Right lobe of liver (tissue), 6 donors: Measurements from ENCODE around the gene CASZ1. TPM values are rescaled to one million over a fixed set of nuclear protein-coding genes. Genes with fewer than 3 reads are reported as not detected.

Experiments
- ATAC-seq, 4 donors: fragments of 200-7000 bp; cut with Tn5 transposase; one replicate each; pipeline ENCODE4 v1.9.1; 2020; ENCODE audit warnings: mild to moderate bottlenecking in 4 of 4, moderate library complexity in 4 of 4
- DNase-seq, 3 donors: peaks; one replicate each; pipeline ENCODE4 v3.0.0-alpha.2; 2020
- H3K27ac ChIP-seq, 3 donors: fragments of 200-600 bp; one replicate each; pipeline ENCODE4 v1.8.0; 2022
- H3K27me3 ChIP-seq, 2 donors: fragments of 200-600 bp; one replicate each; pipeline ENCODE4 v1.8.0; 2022
- H3K36me3 ChIP-seq, 4 donors: fragments of 200-600 bp; sonication (generic) in 1 of 4; one replicate each; pipeline versions ENCODE4 v1.5.1 to v1.8.0; 2017 to 2022; ENCODE audit warnings: control low read depth in 1 of 4
- H3K4me1 ChIP-seq, 4 donors: fragments of 200-600 bp; sonication (generic) in 1 of 4; one replicate each; pipeline versions ENCODE4 v1.5.1 to v1.8.0; 2017 to 2022; ENCODE audit warnings: control low read depth in 1 of 4
- H3K4me3 ChIP-seq, 3 donors: fragments of 200-600 bp; one replicate each; pipeline ENCODE4 v1.8.0; 2022
- H3K9me3 ChIP-seq, 4 donors: fragments of 200-600 bp; sonication (generic) in 1 of 4; one replicate each; pipeline versions ENCODE4 v1.5.1 to v1.8.0; 2017 to 2022; ENCODE audit warnings: control low read depth in 1 of 4
- CTCF ChIP-seq, 4 donors: fragments of 200-600 bp in 3 of 4; fragments of 450-650 bp in 1 of 4; IDR thresholded peaks; one replicate each; pipeline versions ENCODE4 v1.5.1 to v1.8.0; 2016 to 2022; ENCODE audit warnings: antibody characterized with exemption in 4 of 4, mild to moderate bottlenecking in 2 of 4
- POLR2A ChIP-seq: fragments of 450-650 bp; IDR thresholded peaks from one replicate; pipeline ENCODE4 v1.6.1; 2017; ENCODE audit warnings: antibody characterized with exemption, mild to moderate bottlenecking
- WGBS: methylation state at CpG from one replicate; pipeline ENCODE4 v1.1.6; 2018; ENCODE audit warnings: low coverage, low lambda C conversion rate; ENCODE audit not compliant: insufficient coverage; ENCODE audit errors: missing lambda C conversion rate; 5-methylcytosine and 5-hydroxymethylcytosine counted together
- intact Hi-C, 2 donors: fragments of 100-400 bp; cut with DNase I; formaldehyde crosslinking; loops; one replicate each; pipeline versions ENCODE4 v1.11.2 to v1.14.1; 2022
- total RNA-seq, 6 experiments: library from RNA; depleted of rRNA in 2 of 6; stranded (reverse); fragments of >200 nt in 2 of 6; fragmentation: NEBNext Ultra II Directional in 3 of 6; extraction: Animal tissue kit (Norgen Biotek cat#: 25700) in 3 of 6; gene quantifications; one replicate each; pipeline versions ENCODE4 v1.1.0 to v1.2.4, GENCODE V29; 2016 to 2023
- donor health status: DM: no; HTN: yes; CAD: no.
- donor health status: DM: no; HTN: no; CAD: no.
- donor health status: DM: no; HTN: no; CAD: no.
- donor health status: DM: no; HTN: yes; CAD: no.
- donor health status: DM: no; HTN: yes; CAD: no.

Gene CASZ1
- total RNA-seq, 6 experiments from 2014 or later = 3.1 to 10.1 (median 5.3) TPM

GRCh38 chr1:10665226-10665625 is 131.2 kb downstream of the CASZ1 start:
- TF ChIP-seq CTCF (IDR thresholded peaks at IDR 0.05) (no peak), POLR2A (no peak)
- Histone ChIP-seq H3K4me1 (peaks cover 0 to 58% (median 32%) of the 10 kb centered on the region in 4 donors), H3K27me3 (no peaks in the 10 kb centered on the region), H3K36me3 (no peaks in the 10 kb centered on the region), H3K9me3 (no peaks in the 10 kb centered on the region), H3K27ac (peak overlapping the region in 2 of 3 donors; percentile 44 to 90), H3K4me3 (no peak overlapping the region)
- ATAC-seq (no peak), DNase-seq (no peak)
- WGBS = 91% methylated on average over 7 of the region's 31 CpGs
- intact Hi-C loops = no loop called here

- WGBS = 52% methylated on average over 8 of the region's 15 CpGs
- intact Hi-C loops = no loop called here
- Histone ChIP-seq H3K27me3 (no peaks in the 10 kb centered on the region), H3K36me3 (no peaks in the 10 kb centered on the region), H3K4me3 (no peak overlapping the region), H3K9me3 (no peaks in the 10 kb centered on the region), H3K4me1 (peaks cover 0 to 56% (median 32%) of the 10 kb centered on the region in 4 donors), H3K27ac (peak overlapping the region; percentile 17 to 90 (median 71))
- DNase-seq (peak; percentile 83 to 95 (median 93)), ATAC-seq (peak; percentile 61 to 79 (median 75))
- TF ChIP-seq POLR2A (no peak), CTCF (IDR thresholded peaks at IDR 0.05) (no peak)
These were observed 132.2 kb downstream of the CASZ1 start for GRCh38 chr1:10664251-10664650.

- Histone ChIP-seq H3K27ac (peak overlapping the region; percentile 17 to 90 (median 71)), H3K27me3 (no peaks in the 10 kb centered on the region), H3K4me1 (peaks cover 0 to 50% (median 26%) of the 10 kb centered on the region in 4 donors), H3K36me3 (no peaks in the 10 kb centered on the region), H3K4me3 (peak overlapping the region in 1 of 3 donors; percentile 14), H3K9me3 (no peaks in the 10 kb centered on the region)
- intact Hi-C loops = no loop called here
- WGBS = 43% methylated on average over 10 of the region's 15 CpGs
- peak; percentile 61 to 78 (median 76) for ATAC-seq
- DNase-seq = peak; percentile 70 to 89 (median 86)
- no peak for TF ChIP-seq CTCF (IDR thresholded peaks at IDR 0.05)
- TF ChIP-seq POLR2A = peak; percentile 28
These were observed 132.8 kb downstream of the CASZ1 start for GRCh38 chr1:10663678-10664035.

- Histone ChIP-seq H3K27ac (peak overlapping the region; percentile 17 to 90 (median 71)), H3K4me1 (peaks cover 0 to 44% (median 23%) of the 10 kb centered on the region in 4 donors), H3K4me3 (peak overlapping the region in 1 of 3 donors; percentile 14), H3K27me3 (no peaks in the 10 kb centered on the region), H3K36me3 (no peaks in the 10 kb centered on the region), H3K9me3 (no peaks in the 10 kb centered on the region)
- no peak for ATAC-seq
- whole genome bisulfite sequencing = 79% methylated on average over 13 of the region's 26 CpGs
- intact Hi-C loops = no loop called here
- TF ChIP-seq POLR2A (no peak), CTCF (IDR thresholded peaks at IDR 0.05) (no peak)
- no peak for DNase-seq
These were observed 133.4 kb downstream of the CASZ1 start for GRCh38 chr1:10662824-10663677.
